SH-SY5Y (cell line): ENCODE results near the gene ADAMTS14.

ENCODE experiments used
- GATA2 ChIP-seq: IDR thresholded peaks from 2 replicates; pipeline ENCODE4 v1.6.1; 2011; ENCODE audit warnings: mild to moderate bottlenecking, low read depth, low read length
- GATA3 ChIP-seq: IDR thresholded peaks from 2 replicates; pipeline ENCODE4 v1.6.1; 2011; ENCODE audit warnings: low read depth, mild to moderate bottlenecking, low read length, moderate library complexity

- TF ChIP-seq GATA2, result no peak
- no peak for TF ChIP-seq GATA3
Observed at GRCh38 chr10:70774810-70775678, 102.7 kb downstream of the ADAMTS14 start.
